IPS-18c (cell line): ENCODE results near the gene RERE.

ENCODE experiments used
- H3K4me3 ChIP-seq: 2 replicates; pipeline ENCODE4 v1.7.0; 2013; ENCODE audit warnings: low read depth, mild to moderate bottlenecking, low read length, moderate library complexity; ENCODE audit not compliant: insufficient read depth
- H3K9me3 ChIP-seq: one replicate; pipeline ENCODE4 v1.6.1; 2013; ENCODE audit warnings: mild to moderate bottlenecking, low read length, moderate library complexity; ENCODE audit not compliant: control insufficient read depth, insufficient read depth

RERE gene

DNA sequence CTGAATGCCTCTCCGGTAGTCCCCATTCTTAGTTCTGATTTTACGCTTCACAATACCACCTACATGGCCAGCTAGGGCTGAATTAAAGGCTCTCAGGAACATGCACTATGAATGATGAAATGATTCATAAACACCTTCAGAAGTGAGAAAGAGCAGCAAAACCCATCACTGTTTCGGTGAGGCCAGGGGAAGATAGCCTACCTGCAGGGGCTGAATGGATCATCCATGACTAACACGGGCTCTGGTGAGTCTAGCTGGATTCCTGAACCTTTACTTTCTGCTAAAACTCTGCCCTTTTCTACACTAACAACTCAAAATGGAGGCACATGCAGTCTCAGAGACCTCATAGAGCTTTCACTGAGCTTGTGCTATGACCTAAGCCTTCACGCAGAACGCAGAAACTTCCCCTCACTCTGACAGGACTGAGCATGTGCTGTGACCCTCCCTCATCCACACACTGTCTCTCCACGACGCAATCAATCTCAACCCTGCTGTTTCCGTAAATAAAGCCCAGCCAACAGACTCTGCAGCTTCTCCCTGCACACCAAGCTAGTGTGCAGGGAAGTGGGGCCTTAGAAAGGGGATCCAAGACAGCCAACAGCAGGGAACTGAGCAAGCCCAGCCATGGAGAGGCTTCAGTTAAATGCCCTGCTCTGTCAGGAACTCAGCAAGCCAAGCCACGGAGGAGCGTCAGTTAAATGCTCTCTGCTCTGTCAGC, 291.7 kb downstream of the RERE start:
- Histone ChIP-seq H3K9me3 (no peaks in the 10 kb centered on the region), H3K4me3 (no peak overlapping the region)

DNA sequence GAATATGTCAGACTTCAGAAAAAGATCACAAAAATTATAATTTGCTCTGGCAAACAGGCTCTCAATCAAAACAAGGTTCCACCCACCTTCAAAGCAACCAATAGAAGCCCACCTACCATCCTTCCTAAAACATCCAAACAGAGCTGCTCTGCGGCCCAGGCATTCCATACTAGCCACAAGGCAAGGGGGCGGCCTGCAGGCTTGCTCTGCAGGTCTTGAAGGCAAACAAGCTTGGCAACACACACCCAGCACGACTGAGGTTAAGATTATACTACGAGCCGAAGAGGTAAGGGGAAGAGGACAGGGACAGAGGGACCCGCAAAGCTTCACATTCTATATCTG, 292.3 kb downstream of the RERE start:
- no peaks in the 10 kb centered on the region for H3K9me3 ChIP-seq

DNA sequence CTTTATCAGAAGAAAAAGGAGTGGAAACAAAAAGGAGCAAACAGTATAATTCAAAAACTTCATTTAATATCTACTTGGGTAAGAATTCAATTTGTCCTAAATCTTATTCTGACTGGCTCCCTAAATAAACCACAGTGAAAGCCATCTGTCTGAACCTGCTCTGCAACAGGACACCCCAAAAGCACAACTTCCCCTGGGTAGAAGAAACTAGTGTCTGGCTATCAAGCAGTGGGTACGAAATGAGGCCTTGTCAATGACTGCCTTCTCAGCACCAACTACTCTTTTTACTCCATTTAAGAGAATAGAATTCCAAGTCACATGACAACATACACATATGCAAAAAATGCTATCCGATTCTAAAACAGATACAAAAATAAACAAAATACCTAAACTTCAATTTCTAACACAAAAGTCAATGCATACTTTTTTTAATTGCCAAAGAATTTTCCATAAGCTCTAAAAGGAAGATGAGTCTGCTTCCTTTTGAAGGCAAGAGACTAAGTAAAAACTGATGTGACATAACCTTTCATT, 292.7 kb downstream of the RERE start:
- Histone ChIP-seq H3K4me3 (no peak overlapping the region), H3K9me3 (no peaks in the 10 kb centered on the region)

More for the DNA sequence above, 292.3 kb downstream of the RERE start:
- H3K4me3 ChIP-seq: no peak overlapping the region

DNA sequence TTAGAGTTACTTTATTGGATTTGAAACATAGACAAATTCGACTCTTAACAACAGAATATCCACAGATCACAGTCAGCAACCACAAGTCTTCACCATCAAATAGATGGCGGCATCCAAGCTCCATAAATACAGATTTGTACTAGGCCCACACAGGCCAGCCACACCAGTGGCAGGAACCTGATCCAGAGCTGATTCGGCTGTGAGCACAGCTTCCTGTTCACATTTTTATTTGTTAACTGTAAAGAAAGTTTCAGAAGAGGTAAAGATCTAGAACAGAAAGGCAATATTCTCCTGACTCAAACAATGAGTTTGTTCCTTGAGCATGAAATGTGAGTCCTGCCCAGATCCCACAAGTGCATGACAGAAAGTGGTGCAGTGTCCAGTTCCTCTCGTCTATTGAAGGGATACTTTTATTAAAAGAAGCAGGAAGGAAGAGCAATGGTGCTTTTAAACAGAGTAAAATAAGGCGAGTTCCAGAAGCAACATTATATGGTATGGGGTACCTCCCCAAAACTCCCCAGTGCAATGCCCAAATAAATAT, 293.7 kb downstream of the RERE start:
- Histone ChIP-seq H3K4me3 (no peak overlapping the region), H3K9me3 (no peaks in the 10 kb centered on the region)

DNA sequence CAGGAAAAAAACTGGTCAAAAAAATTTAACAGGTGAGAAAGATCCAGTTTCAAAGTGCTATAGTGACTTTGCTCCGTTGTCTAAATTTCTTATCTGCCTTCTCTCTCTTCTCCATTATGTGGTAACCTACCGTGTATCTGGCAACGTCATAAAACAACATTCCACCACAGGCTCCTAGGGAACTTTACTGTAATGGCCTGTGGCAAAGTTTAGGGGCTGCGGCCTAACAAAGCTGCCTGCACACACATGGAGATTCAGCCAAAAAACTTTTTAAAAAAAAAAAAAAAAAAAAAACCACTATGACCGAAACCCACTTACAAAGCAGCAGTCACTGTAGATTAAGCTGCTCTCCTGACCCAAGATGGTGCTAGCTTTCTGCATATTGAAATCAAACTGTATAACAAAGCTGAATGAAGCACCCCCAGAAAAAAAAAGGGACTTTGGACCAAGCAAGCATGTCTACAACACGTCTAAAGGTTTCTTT, 296.9 kb downstream of the RERE start:
- H3K9me3 ChIP-seq: no peaks in the 10 kb centered on the region
- no peak overlapping the region for H3K4me3 ChIP-seq

DNA sequence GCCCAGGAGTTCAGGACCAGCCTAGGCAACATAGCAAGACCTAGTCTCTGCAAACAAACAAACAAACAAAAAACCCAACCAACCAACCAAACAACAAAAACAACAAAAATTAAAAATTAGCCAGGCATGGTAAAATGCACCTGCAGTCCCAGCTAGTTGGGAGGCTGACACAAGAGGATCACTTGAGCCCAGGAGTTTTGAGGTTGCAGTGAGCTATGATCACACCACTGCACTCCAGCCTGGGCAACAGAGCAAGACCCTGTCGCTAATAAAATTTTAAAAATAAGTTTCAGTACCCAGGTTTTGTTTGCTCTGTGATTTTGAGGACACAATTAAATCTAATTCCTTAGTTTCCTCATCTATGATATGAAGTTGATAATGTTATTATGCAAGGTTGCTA, 298.3 kb downstream of the RERE start:
- Histone ChIP-seq H3K4me3 (no peak overlapping the region), H3K9me3 (no peaks in the 10 kb centered on the region)

DNA sequence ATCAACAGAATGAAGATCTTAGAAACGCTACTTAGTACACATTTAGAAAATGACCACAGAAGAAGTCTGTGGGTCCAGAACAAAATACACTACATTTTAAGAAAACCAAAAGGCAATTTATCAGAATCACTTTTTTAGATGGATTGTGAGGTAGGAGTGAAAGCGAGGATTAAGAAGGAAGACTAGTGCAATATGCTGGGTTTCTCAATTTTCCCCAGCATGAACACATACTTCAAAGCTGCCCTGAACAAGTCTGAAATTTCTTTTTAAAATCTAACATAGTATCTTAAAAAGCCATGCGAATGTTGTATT, 299.0 kb downstream of the RERE start:
- Histone ChIP-seq H3K4me3 (no peak overlapping the region), H3K9me3 (no peaks in the 10 kb centered on the region)

DNA sequence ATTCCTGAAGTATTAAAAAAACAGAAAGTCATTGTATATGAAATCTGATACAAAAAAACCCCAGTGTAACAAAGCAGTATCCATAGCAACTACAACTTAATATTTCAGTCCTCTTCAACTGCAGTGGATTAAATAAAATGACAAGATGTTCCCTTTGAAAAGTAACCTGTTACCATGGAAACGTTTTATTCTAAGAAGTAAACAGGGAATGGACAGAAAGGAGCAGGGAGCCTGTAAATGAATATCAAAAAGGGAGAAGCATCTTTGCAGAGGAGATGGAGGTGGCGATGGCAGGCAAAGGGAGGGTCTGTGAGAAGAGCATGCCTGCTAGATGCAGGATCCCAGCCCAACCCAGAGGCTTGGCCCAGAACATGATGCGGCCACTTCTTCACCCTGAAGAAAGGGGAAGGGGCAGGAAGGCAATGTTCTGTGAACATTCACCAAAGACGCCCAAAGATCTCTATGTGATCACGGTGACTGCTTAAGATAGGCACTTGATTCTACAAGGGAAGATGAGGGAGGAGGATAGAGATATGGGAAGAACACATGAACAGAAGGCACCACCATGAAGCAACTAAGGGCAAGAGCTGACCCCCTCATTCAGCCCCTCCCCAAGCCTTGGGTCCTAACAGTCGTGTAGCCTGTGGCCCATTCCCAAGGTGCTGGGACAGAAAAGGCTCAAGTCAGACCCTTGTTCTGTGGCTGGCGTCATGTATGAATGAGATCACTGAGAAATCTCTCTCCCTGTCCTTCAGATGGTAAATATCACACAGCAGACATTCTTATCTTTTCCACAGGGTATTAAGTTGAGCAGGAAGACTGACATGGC, 299.6 kb downstream of the RERE start:
- no peak overlapping the region for H3K4me3 ChIP-seq

DNA sequence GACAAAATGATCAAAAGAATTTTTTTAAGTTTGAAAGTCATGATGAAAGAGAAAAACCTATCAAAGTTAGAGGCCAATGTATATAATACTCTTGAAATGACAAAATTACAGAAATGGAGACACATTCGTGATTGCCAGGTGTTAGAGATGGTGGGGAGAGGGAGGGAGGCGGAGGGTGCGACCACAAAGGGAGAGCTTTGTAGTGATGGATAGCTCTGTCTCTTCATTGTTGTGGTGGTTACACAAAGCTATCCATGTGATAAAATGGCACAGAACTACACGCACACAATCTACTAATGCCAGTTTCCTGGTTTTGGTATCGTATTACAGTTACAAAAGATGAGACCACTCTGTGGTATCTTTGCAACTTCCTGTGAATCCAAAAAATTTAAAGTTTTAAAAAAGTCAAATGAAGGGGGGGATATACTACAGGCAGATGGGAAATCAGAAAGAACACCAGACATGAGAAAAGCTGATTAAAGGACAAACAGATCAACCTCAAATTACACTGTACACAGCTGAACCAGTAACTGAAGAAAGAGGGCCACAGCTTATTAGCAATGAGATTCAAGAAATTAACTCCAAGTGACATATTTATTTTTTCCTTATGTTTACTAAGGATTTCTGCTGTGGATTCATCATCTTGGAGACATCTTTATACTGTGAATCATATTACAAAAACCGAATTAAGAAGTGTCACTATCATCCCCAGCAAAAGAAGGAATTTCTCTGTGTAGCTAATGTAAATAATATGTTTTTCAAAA, 300.5 kb downstream of the RERE start:
- H3K4me3 ChIP-seq: no peak overlapping the region
- no peaks in the 10 kb centered on the region for H3K9me3 ChIP-seq

More for the DNA sequence above, 299.6 kb downstream of the RERE start:
- H3K9me3 ChIP-seq: no peaks in the 10 kb centered on the region

DNA sequence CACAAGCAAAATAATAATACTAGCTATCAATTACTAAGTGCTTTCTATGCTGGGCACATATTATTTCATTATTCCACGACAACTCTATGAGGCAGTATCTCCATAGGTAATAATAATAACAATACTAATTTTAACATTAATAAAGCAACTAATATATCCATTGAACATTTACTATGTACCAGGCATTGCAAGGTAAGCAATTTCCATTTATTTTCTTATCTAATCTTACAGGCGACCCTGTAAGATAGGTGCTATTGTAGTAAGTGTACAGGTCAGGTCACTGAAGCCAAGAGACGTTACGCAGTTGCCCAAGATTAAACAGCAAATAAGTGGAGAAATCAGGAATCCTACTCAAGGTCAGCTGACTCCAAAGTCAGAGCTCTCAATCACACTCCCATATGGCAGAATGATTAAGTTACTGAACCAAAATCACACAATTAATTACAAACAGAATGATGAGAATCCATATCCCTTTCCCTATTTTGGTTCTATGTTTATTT, 301.1 kb downstream of the RERE start:
- Histone ChIP-seq H3K9me3 (no peaks in the 10 kb centered on the region), H3K4me3 (no peak overlapping the region)

DNA sequence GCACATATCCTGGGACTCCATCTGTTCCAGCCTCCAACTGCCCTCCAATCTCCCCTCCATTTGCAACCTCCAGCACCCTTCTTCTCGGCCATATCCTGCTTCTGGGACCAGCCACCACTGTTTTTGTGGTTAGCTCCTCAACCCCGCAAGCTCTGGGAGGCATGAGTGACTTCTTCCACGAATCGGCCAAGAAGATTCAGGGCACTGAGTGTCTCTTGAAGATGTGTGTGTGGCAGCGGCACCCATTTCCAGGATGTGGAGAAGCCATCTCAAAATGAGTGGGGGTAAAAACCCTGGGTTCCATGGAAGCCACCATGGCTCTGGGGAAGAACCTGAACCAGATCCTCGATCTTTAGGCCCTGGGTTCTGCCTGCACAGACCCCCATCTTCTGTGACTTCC, 304.9 kb downstream of the RERE start:
- no peaks in the 10 kb centered on the region for H3K9me3 ChIP-seq
- H3K4me3 ChIP-seq: no peak overlapping the region

DNA sequence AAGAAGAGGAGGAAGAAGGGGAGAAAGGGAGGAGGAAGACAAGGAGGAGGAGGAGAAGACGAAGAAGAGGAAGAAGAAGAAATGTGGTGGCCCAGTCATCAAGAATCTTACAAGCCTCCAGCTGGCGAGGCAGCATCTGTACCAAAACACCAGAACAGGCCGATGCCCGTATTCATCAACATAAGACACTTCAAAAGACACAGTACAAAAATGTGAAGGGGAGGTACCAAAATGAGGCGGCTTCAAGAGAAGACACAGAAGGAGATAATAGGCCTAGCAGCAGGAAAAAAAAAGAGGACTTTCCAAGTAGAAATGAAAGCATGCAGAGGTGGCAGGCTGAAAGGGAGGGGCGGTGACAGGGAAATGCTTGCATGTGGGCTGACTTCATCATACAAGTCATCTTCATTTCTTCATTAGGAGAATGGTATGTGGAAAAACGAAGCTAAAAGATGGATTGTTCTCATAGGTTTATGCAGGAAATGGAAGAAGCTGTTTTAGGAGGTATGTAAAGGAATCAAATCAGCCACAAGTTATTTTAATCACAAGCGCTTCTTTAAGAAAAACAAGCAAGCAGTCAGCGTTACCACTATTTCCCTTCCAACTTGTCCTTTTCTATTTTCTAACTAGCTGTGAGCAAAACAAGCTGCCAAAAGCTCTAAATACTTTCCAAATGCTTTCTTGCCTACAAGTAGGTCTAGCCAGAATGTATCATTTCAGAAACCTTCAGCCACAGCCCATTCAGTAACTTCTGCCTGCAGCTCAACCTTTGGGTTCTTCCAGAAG, 307.2 kb downstream of the RERE start:
- Histone ChIP-seq H3K4me3 (no peak overlapping the region), H3K9me3 (no peaks in the 10 kb centered on the region)

DNA sequence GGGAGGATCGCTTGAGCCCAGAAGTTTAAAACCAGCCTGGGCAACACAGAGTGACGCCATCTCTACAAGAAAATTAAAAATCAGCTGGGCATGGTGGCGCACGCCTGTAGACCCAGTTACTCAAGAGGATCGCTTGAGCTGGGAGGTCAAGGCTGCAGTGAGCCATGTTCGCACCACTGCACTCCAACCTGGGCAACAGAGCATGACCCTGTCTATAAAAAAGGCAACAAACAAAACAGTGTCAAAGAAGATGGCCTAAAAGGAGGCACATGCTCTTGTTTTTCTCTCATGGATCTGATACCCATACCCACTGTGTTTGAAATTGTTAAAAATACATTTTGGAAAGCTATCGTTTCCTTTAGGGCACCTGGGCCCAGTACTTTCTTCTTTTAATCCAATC, 307.9 kb downstream of the RERE start:
- Histone ChIP-seq H3K9me3 (no peaks in the 10 kb centered on the region), H3K4me3 (no peak overlapping the region)

DNA sequence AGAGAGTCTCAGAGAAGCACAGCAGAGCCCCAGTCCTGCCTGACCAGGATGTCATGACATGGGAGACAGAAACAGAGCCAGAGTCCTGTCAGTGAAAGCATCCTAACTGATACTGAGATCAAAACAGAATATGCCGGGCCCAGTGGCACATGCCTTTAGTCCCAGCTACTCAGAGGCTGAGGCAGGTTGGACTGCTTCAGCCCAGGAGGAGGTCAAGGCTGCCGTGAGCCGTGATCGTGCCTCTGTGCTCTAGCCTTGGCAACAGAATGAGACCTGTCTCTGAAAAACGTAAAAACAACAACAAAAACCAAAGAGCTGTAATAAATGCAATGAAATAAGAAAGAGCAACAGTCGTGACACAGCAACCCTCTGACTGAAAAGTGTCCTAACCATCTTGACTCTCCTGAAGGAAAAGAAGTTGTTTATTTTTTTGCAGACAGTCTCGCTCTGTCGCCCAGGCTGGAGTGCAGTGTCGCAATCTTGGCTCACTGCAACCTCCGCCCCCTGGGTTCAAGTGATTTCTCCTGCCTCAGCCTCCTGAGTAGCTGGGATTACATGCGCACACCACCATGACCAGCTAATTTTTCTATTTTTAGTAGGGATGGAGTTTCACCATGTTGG, 310.3 kb downstream of the RERE start:
- Histone ChIP-seq H3K9me3 (no peaks in the 10 kb centered on the region), H3K4me3 (no peak overlapping the region)

DNA sequence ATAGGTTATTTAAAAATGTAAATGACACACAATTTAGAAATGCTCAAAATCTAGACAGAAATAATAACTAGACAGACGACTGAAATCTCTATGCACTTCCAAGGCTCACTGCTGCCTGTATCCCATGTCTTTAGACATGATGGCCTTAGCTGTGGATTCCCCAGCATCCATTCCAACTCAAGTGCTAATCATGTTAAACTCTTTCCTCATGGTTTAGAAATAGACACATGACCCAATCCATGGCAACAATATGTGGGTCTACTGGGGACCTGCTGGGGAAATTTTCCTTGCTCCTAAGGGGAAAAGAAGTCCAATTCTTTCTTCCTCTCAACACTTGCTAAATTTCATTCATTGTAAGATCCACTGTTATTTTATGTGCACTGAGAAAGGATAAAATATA, 311.0 kb downstream of the RERE start:
- Histone ChIP-seq H3K9me3 (no peaks in the 10 kb centered on the region), H3K4me3 (no peak overlapping the region)

DNA sequence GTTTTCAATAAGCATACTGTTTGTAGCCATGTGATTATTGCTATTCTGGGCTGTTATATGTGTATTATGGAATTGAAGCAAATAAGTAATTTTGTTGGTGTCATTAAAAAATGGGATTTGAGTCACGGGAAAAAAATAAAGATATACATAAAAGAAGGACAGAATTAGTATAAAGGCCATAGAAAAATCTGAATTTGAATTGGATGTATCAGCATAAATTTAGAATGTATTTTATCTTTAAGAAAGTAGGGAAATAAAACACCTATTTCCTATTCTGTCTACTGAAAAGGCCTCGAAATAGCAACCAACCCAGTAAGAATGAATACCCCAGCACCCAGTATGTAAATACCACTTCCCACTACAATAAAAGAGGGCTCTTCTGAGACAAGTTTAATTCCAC, 313.6 kb downstream of the RERE start:
- H3K9me3 ChIP-seq: peaks cover 2% of the 10 kb centered on the region
- no peak overlapping the region for H3K4me3 ChIP-seq
